Glomerular visceral epithelial cell (primary cell): Measurements from ENCODE around the gene PRSS50.

Experiments used
- DNase-seq: peaks from one replicate; pipeline ENCODE4 v3.0.0-alpha.2; 2016; ENCODE audit errors: extremely low spot score

The PRSS50 gene

GRCh38 chr3:46725621-46726314 lies 8.1 kb upstream of the PRSS50 start:
- no peak for DNase-seq

GRCh38 chr3:46724424-46724823 lies 6.8 kb upstream of the PRSS50 start:
- DNase-seq: no peak

- no peak for DNase-seq
These were observed 4.8 kb upstream of the PRSS50 start for GRCh38 chr3:46722443-46722842.

- DNase-seq: no peak
These were observed 3.3 kb upstream of the PRSS50 start for GRCh38 chr3:46721009-46721408.

- DNase-seq: no peak
These were observed 2.1 kb upstream of the PRSS50 start for GRCh38 chr3:46719735-46720271.

GRCh38 chr3:46719044-46719565 lies 1.4 kb upstream of the PRSS50 start:
- no peak for DNase-seq

GRCh38 chr3:46716461-46717441 lies 918 bp downstream of the PRSS50 start:
- DNase-seq: no peak

- no peak for DNase-seq
These were observed 2.0 kb downstream of the PRSS50 start for GRCh38 chr3:46715507-46716175.

GRCh38 chr3:46714728-46715506 lies 2.8 kb downstream of the PRSS50 start:
- DNase-seq: no peak

GRCh38 chr3:46713898-46714552 lies 3.6 kb downstream of the PRSS50 start:
- DNase-seq: no peak

- DNase-seq: no peak
These were observed 4.4 kb downstream of the PRSS50 start for GRCh38 chr3:46713050-46713897.

- DNase-seq: no peak
These were observed 5.2 kb downstream of the PRSS50 start for GRCh38 chr3:46712191-46713049.

GRCh38 chr3:46711760-46712159 lies 5.9 kb downstream of the PRSS50 start:
- DNase-seq: no peak

GRCh38 chr3:46711305-46711704 lies 6.4 kb downstream of the PRSS50 start:
- no peak for DNase-seq

- no peak for DNase-seq
These were observed 6.9 kb downstream of the PRSS50 start for GRCh38 chr3:46710671-46711295.

- DNase-seq: no peak
These were observed 7.4 kb downstream of the PRSS50 start for GRCh38 chr3:46710229-46710628.

GRCh38 chr3:46709721-46710120 lies 7.9 kb downstream of the PRSS50 start:
- no peak for DNase-seq

- no peak for DNase-seq
These were observed 8.5 kb downstream of the PRSS50 start for GRCh38 chr3:46709157-46709654.
